HG03097 (cell line): Measurements from ENCODE around the gene CARF.

ENCODE experiments used
- ATAC-seq: cut with Tn5 transposase; IDR thresholded peaks from one replicate; pipeline ENCODE4 v1.9.1; 2021; ENCODE audit not compliant: unreplicated experiment, low FRiP score

Gene CARF

GRCh38 chr2:203014456-203015199, 102.6 kb downstream of the CARF start, which contains the start of gene NBEAL1:
Gene NBEAL1, plus strand, starts transcription at chr2:203014875. Its CDS starts 1,510 bp downstream, at chr2:203016385.
- peak; percentile 97 for ATAC-seq

GRCh38 chr2:203016716-203017115, 104.6 kb downstream of the CARF start:
- ATAC-seq, result no peak

- ATAC-seq, result no peak
Observed at GRCh38 chr2:203018181-203018580, 106.1 kb downstream of the CARF start.

- ATAC-seq, result no peak
Observed at GRCh38 chr2:203019142-203019541, 107.1 kb downstream of the CARF start.

- no peak for ATAC-seq
Observed at GRCh38 chr2:203021991-203022390, 109.9 kb downstream of the CARF start.

- ATAC-seq, result no peak
Observed at GRCh38 chr2:203022751-203023150, 110.7 kb downstream of the CARF start.

- no peak for ATAC-seq
Observed at GRCh38 chr2:203025592-203025991, 113.5 kb downstream of the CARF start.

GRCh38 chr2:203030545-203030944, 118.5 kb downstream of the CARF start:
- ATAC-seq, result no peak

GRCh38 chr2:203030991-203031390, 118.9 kb downstream of the CARF start:
- no peak for ATAC-seq

GRCh38 chr2:203033395-203033794, 121.3 kb downstream of the CARF start:
- ATAC-seq, result no peak

- no peak for ATAC-seq
Observed at GRCh38 chr2:203035879-203036470, 123.9 kb downstream of the CARF start.
